ENCODE data around the gene IRF7. TPM values are rescaled to one million over a fixed set of nuclear protein-coding genes. Genes with fewer than 3 reads are reported as not detected.

The IRF7 gene
- total RNA-seq, 1 donor from 2014 or later = 74.1 TPM

GRCh38 chr11:607971-608659 is 7.6 kb downstream of the IRF7 start:
- H3K27me3 Mint-ChIP-seq = no peaks in the 10 kb centered on the region
- H3K4me1 Mint-ChIP-seq = peaks cover 2% of the 10 kb centered on the region
- POLR2A ChIA-PET = no interaction called here
- CTCF ChIA-PET = no interaction called here
- intact Hi-C loops (cut with micrococcal nuclease) = no loop called here
- H3K36me3 Mint-ChIP-seq (ENCODE audit: low read depth) = peaks cover 78% of the 10 kb centered on the region
- ATAC-seq (ENCODE audit: low read depth) (no peak), DNase-seq (no peak)
- H3K9me3 Mint-ChIP-seq = no peaks in the 10 kb centered on the region
- no peak overlapping the region for H3K4me3 Mint-ChIP-seq
- no peak for TF ChIP-seq CTCF (IDR thresholded peaks at IDR 0.05)
- H3K27ac Mint-ChIP-seq = no peak overlapping the region

GRCh38 chr11:607020-607780 is 8.6 kb downstream of the IRF7 start:
- DNase-seq (no peak), ATAC-seq (ENCODE audit: low read depth) (no peak)
- Mint-ChIP-seq H3K27me3 (no peaks in the 10 kb centered on the region), H3K4me1 (peaks cover 2% of the 10 kb centered on the region), H3K4me3 (no peak overlapping the region), H3K27ac (no peak overlapping the region), H3K9me3 (no peaks in the 10 kb centered on the region), H3K36me3 (ENCODE audit: low read depth) (peaks cover 80% of the 10 kb centered on the region)
- intact Hi-C loops (cut with micrococcal nuclease) = no loop called here
- ChIA-PET CTCF (no interaction called here), POLR2A (interaction anchor here (0.6 to 0.9 kb wide), 2 partner anchors 30 to 88 kb away, joined by 3 to 5 read pairs; partner anchors contain the start of gene TMEM80)
- no peak for TF ChIP-seq CTCF (IDR thresholded peaks at IDR 0.05)

GRCh38 chr11:606245-606644 is 9.5 kb downstream of the IRF7 start:
- DNase-seq (no peak), ATAC-seq (ENCODE audit: low read depth) (no peak)
- Mint-ChIP-seq H3K4me3 (no peak overlapping the region), H3K27ac (no peak overlapping the region), H3K9me3 (no peaks in the 10 kb centered on the region), H3K36me3 (ENCODE audit: low read depth) (peaks cover 80% of the 10 kb centered on the region), H3K27me3 (no peaks in the 10 kb centered on the region), H3K4me1 (no peaks in the 10 kb centered on the region)
- no peak for TF ChIP-seq CTCF (IDR thresholded peaks at IDR 0.05)
- ChIA-PET POLR2A (interaction anchor here (0.6 kb wide), 1 partner anchor 89 kb away, joined by 5 read pairs; the partner anchor contains the start of gene TMEM80), CTCF (no interaction called here)
- intact Hi-C loops (cut with micrococcal nuclease) = no loop called here

GRCh38 chr11:605286-606129 is 10.2 kb downstream of the IRF7 start:
- Mint-ChIP-seq H3K4me1 (no peaks in the 10 kb centered on the region), H3K27me3 (no peaks in the 10 kb centered on the region), H3K36me3 (ENCODE audit: low read depth) (peaks cover 75% of the 10 kb centered on the region), H3K27ac (no peak overlapping the region), H3K4me3 (no peak overlapping the region), H3K9me3 (no peaks in the 10 kb centered on the region)
- intact Hi-C loops (cut with micrococcal nuclease) = no loop called here
- no peak for TF ChIP-seq CTCF (IDR thresholded peaks at IDR 0.05)
- ChIA-PET CTCF (no interaction called here), POLR2A (interaction anchor here (0.7 kb wide), 1 partner anchor 10 kb away, joined by 3 read pairs; the partner anchor contains the start of gene IRF7)
- ATAC-seq (ENCODE audit: low read depth) (no peak), DNase-seq (no peak)

- Mint-ChIP-seq H3K4me1 (no peaks in the 10 kb centered on the region), H3K9me3 (no peaks in the 10 kb centered on the region), H3K27me3 (no peaks in the 10 kb centered on the region), H3K36me3 (ENCODE audit: low read depth) (peaks cover 78% of the 10 kb centered on the region), H3K4me3 (no peak overlapping the region), H3K27ac (no peak overlapping the region)
- no peak for TF ChIP-seq CTCF (IDR thresholded peaks at IDR 0.05)
- no peak for DNase-seq
- POLR2A ChIA-PET = no interaction called here
- no peak for ATAC-seq (ENCODE audit: low read depth)
- intact Hi-C loops (cut with micrococcal nuclease) = no loop called here
- CTCF ChIA-PET = no interaction called here
Measured at GRCh38 chr11:603154-603553, 12.6 kb downstream of the IRF7 start.

All from activated B cell treated with CpG ODN at 0.5 μM for 24 hours (primary cell).